T-helper 2 cell (primary cell): ENCODE results near the gene FHIT.
A peak's percentile ranks its signal among the peaks of the same experiment; 100 is the strongest.
"Not testable (repeated sequence)": the region's sequence is repeated elsewhere in the genome, so short reads cannot be mapped to it uniquely, and the experiment has no call there.

Source experiments
- DNase-seq, 5 experiments: peaks; one replicate each; pipeline versions ENCODE4 v3.0.0 to v3.0.0-alpha.2; 2012 to 2022

FHIT gene

GRCh38 chr3:61226166-61226686 lies 25.0 kb downstream of the FHIT start:
- no peak for DNase-seq

GRCh38 chr3:61224823-61225222 lies 26.4 kb downstream of the FHIT start:
- DNase-seq: no peak

DNA sequence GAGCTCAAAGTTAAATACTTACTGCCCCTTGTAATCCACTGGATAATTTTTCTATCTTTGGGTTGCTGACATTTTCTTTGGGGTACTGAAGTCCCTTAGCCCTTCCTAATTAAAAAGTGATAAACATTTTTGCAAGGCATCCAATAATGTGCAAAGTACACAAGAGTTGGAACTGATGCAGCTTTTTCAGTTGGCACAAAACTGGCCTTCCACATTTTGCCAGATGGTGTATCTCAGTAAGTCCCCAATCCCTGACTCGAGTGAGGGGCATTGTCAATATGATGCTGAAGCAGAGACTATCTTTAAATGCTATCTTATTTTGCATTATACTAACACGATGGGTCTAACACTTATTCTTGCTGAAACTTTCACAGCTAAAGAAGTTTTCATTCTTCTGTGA lies 27.8 kb downstream of the FHIT start:
- DNase-seq: no peak

GRCh38 chr3:61222467-61222866 lies 28.8 kb downstream of the FHIT start:
- no peak for DNase-seq

DNA sequence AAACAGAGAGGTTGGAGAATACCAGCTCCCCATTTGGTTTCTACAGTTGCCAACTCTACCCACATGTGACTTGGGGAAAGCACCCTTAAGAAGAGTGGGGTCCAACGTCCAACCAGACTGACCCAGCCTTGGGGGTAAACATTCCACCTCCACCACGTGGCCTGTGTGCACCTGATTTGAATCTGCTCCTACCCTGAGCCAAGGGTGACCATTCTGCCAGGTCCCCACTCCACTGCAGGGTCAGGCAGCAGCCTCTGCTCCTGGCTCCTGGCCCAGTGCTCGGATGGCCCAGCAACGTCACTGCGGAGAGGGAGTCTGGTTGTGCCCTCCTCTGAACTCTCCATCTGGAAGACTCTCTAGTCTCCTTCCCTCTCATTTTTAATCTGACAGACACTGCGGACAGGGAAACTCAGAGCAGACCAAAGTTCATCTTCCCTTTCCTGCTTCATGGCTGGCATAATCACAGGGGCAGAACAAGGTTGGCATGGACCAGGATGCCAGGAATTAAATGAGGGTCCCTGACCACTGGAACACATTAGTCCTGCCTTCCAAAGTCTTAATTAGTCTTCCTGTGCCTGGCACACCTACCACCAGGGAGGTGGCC lies 29.4 kb downstream of the FHIT start:
- DNase-seq: no peak

- DNase-seq: no peak
Observed at GRCh38 chr3:61218504-61218903, 32.7 kb downstream of the FHIT start.

- DNase-seq: not testable (repeated sequence)
Observed at GRCh38 chr3:61216171-61216570, 35.1 kb downstream of the FHIT start.

- no peak for DNase-seq
Observed at GRCh38 chr3:61202086-61202485, 49.2 kb downstream of the FHIT start.

- DNase-seq: no peak
Observed at GRCh38 chr3:61201071-61201470, 50.2 kb downstream of the FHIT start.

DNA sequence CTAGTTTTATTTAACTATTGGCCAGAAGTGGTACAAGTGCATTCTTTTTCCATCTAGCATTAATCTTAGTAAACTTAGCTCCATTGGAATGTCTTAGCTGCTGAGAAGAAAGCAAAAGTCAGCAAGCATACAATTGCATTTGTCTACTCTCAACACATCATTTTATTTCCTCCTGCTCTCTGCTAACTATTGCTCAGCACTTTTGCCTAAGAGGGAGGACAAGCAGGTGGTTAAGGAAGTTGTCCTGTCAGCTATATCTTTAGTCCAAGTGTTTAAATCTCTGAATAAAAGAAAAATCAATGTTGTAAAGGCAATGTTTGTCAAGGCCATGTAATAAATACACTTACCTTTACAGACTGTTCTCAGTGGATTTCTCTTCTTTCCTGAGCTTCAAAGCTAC lies 51.0 kb downstream of the FHIT start:
- DNase-seq: no peak

GRCh38 chr3:61199843-61200242 lies 51.4 kb downstream of the FHIT start:
- no peak for DNase-seq

- DNase-seq: no peak
Observed at GRCh38 chr3:61194892-61195538, 56.2 kb downstream of the FHIT start.

DNA sequence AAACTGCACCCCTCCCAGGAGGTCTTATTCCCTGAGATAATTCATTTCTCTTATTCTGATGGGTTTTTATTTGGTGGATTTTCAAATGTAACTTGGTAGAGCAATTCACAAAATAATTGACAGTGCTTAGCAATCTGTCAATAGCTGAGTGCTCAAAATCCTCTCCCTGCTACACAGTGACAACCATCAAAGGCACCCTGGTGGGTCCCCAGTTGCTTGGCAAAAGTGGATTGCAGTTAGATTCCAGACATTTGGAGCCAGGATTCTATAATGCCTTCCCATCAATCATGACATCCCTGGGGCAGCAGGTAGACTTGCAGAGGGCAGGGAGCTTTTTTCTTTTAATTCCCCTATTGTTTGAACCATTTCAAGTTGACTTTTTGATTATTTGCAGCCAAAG lies 59.0 kb downstream of the FHIT start:
- DNase-seq: no peak

DNA sequence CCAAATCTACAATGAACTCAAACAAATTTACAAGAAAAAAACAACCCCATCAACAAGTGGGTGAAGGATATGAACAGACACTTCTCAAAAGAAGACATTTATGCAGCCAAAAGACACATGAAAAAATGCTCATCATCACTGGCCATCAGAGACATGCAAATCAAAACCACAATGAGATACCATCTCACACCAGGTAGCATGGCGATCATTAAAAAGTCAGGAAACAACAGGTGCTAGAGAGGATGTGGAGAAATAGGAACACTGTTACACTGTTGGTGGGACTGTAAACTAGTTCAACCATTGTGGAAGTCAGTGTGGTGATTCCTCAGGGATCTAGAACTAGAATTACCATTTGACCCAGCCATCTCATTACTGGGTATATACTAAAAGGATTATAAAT lies 61.0 kb downstream of the FHIT start:
- DNase-seq: not testable (repeated sequence)

DNA sequence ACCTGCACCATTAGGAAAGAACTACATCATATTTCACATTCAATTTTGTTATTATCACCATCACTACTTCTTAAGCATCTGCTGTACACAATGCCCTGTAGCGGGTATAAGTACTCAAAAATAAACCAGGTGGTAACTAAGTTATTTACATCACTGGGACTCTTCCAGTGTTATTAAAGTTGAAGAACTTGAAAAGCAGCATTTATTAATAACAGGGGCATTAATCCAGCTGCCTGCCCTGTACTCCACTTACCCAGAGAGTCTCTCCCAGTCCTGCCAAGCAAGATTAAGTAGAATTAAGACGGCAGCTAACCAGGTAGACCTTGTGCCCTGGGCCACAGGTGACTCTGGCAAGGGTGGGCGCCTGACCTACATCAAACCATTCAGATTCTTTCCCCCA lies 65.2 kb downstream of the FHIT start:
- DNase-seq: no peak

DNA sequence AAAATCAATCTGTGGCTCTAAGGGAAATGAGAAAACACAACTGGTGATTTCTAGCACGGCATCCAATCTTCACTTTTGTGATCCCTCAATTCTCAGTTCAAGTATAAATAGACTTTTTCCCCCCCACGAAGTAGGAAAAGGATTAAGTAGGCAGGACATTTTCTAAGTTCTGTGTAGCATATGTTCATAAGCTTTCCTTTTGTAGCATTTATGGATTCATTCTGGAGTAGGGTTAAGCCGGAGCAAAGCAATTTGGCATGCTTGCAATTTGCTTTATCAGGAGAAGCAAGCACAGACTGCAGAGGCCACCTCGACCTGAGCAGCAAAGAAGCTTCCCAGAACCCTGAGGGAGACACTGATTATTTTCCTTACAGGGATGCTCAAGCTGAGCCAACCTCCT lies 66.3 kb downstream of the FHIT start:
- no peak for DNase-seq

GRCh38 chr3:61182662-61183061 lies 68.6 kb downstream of the FHIT start:
- DNase-seq: no peak

DNA sequence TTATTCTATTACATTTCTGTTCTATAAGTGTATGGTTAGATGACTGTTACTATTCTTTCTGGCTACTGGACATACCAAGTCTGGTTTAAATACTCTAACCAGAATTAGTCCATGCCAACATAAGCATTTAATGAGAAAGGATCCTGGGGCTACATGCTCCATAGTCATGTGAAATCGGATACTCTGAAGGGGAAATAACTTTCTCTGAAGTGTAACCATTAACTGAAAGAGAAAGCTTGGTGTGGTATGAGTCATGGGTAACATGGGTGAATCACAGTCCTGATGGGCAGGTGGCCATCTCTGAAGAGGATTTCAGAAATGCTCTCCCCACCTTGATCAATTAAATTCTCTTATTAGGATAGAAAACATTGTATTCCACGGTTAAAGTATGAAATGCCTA lies 69.4 kb downstream of the FHIT start:
- DNase-seq: peak in 1 of 5 experiments; percentile 9

GRCh38 chr3:61180206-61180605 lies 71.0 kb downstream of the FHIT start:
- no peak for DNase-seq

DNA sequence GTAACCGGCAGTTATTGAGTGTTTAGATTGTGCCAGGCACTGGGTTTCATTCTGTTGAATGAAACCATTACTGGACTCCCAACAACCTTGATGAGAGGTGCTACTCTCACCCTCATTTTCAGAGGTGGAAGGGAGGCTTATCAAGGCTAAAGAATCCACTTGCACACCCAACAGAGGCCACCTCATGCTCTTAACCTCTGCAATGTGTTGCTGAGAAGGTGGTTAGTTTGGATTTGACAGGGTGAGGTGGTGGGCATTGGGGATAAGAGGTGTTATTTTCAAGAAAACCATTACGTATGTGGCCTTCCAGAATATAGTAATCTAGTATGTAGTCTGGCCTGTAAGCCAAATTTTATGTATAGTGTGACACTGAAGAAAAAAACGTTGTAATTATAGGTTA lies 73.1 kb downstream of the FHIT start:
- no peak for DNase-seq

DNA sequence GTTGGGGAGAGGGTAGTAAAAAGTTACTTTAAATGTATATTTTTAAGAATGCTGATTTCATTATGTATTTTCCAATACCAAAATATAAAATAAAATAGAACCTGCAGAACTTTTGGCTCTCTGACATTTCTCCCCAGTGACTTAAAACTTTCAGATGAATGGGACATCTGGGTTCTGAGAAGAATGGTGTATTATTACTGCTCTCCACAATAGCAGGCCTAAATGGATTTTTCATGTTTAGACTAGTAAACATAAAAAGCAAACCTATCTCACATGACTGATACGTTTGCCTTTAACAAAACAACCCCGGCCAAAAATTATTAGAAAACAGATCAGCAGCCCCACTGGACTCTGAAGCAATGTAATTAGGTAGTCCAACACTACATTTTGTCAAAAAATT lies 73.8 kb downstream of the FHIT start:
- DNase-seq: no peak

DNA sequence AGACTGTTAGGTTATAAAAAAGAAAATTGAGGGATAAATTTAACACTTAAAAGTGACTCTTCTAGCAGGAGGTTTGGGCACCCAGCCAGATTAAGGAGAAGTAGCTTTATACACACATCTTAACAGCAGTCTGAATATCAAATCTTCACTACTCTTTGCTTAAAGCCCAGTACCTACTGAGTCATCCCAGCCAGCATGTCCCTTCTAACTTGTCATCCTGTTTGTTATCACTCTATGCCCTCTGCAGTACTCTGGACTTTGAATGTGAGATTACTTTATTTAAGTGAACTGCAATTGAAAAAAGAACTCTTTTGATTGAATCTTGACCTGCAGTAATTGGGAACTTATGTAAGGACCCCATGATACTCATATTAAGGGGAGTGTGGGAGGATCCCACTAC lies 77.6 kb downstream of the FHIT start:
- no peak for DNase-seq

DNA sequence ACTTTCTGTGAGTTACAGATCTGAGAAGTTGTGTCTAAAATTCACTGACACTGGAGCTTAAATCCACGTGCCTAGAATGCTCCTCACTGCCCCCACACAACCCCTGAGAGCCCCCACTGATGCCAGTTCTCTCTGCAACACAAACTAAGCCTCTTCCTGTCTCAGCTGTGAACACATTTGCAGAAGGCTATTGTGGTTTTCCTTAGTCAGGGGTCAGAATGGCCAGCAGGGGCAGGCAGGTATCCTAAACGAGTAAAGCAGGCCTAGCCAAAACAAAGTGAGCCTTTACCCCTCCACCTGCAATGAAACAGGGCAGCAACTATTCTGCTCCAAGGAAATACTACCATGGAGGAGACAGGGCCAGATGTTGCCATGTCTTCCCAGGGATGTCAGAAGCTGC lies 78.6 kb downstream of the FHIT start:
- no peak for DNase-seq

GRCh38 chr3:61172203-61172602 lies 79.0 kb downstream of the FHIT start:
- DNase-seq: no peak
